ACHN (cell line): ENCODE results near the gene HS6ST2.

Source experiments
- DNase-seq: peaks from one replicate; pipeline ENCODE4 v3.0.0-alpha.2; 2015
- in situ Hi-C: cut with HindIII; loops from 2 replicates; pipeline ENCODE4 v1.10.0; 2017; ENCODE audit warnings: low sequenced_read_pairs, low pct_ligation_motif_present, low pct_unique_long_range_greater_than_20kb

The HS6ST2 gene

GRCh38 chrX:132862562-132862961, 95.9 kb downstream of the HS6ST2 start:
- in situ Hi-C loops = no loop called here
- DNase-seq = no peak

GRCh38 chrX:132861076-132861475, 97.4 kb downstream of the HS6ST2 start:
- no peak for DNase-seq
- in situ Hi-C loops = no loop called here

GRCh38 chrX:132860200-132860599, 98.2 kb downstream of the HS6ST2 start:
- in situ Hi-C loops = no loop called here
- DNase-seq = no peak

- in situ Hi-C loops = no loop called here
- no peak for DNase-seq
Measured at GRCh38 chrX:132858018-132858417, 100.4 kb downstream of the HS6ST2 start.

GRCh38 chrX:132855780-132856341, 102.6 kb downstream of the HS6ST2 start:
- DNase-seq = no peak
- in situ Hi-C loops = no loop called here

GRCh38 chrX:132853040-132853439, 105.4 kb downstream of the HS6ST2 start:
- DNase-seq = no peak
- in situ Hi-C loops = no loop called here

GRCh38 chrX:132848296-132848970, 110.0 kb downstream of the HS6ST2 start:
- in situ Hi-C loops = no loop called here

GRCh38 chrX:132843363-132843762, 115.1 kb downstream of the HS6ST2 start:
- no peak for DNase-seq
- in situ Hi-C loops = no loop called here

More at GRCh38 chrX:132848296-132848970, 110.0 kb downstream of the HS6ST2 start:
- DNase-seq = no peak

- in situ Hi-C loops = no loop called here
- no peak for DNase-seq
Measured at GRCh38 chrX:132842460-132843238, 115.8 kb downstream of the HS6ST2 start.

- in situ Hi-C loops = no loop called here
- no peak for DNase-seq
Measured at GRCh38 chrX:132837967-132838366, 120.5 kb downstream of the HS6ST2 start.

- DNase-seq = peak; percentile 0
- in situ Hi-C loops = no loop called here
Measured at GRCh38 chrX:132837126-132837525, 121.3 kb downstream of the HS6ST2 start.

GRCh38 chrX:132836471-132836870, 122.0 kb downstream of the HS6ST2 start:
- in situ Hi-C loops = no loop called here
- no peak for DNase-seq

GRCh38 chrX:132834741-132835140, 123.7 kb downstream of the HS6ST2 start:
- in situ Hi-C loops = no loop called here
- DNase-seq = no peak

GRCh38 chrX:132834109-132834508, 124.3 kb downstream of the HS6ST2 start:
- no peak for DNase-seq
- in situ Hi-C loops = no loop called here

GRCh38 chrX:132833373-132833772, 125.1 kb downstream of the HS6ST2 start:
- in situ Hi-C loops = no loop called here
- DNase-seq = no peak

GRCh38 chrX:132831336-132831973, 127.0 kb downstream of the HS6ST2 start:
- in situ Hi-C loops = no loop called here
- DNase-seq = no peak

- no peak for DNase-seq
- in situ Hi-C loops = no loop called here
Measured at GRCh38 chrX:132822634-132823012, 135.8 kb downstream of the HS6ST2 start.

- no peak for DNase-seq
- in situ Hi-C loops = no loop called here
Measured at GRCh38 chrX:132821974-132822633, 136.3 kb downstream of the HS6ST2 start.

- DNase-seq = no peak
- in situ Hi-C loops = no loop called here
Measured at GRCh38 chrX:132820675-132821074, 137.8 kb downstream of the HS6ST2 start.
